ENCODE data around the gene HOXA2. TPM values are rescaled to one million over a fixed set of nuclear protein-coding genes. Genes with fewer than 3 reads are reported as not detected.

Gene HOXA2
- total RNA-seq, 4 donors from 2014 or later = 0.27 to 3.6 (median 1.5) TPM

DNA sequence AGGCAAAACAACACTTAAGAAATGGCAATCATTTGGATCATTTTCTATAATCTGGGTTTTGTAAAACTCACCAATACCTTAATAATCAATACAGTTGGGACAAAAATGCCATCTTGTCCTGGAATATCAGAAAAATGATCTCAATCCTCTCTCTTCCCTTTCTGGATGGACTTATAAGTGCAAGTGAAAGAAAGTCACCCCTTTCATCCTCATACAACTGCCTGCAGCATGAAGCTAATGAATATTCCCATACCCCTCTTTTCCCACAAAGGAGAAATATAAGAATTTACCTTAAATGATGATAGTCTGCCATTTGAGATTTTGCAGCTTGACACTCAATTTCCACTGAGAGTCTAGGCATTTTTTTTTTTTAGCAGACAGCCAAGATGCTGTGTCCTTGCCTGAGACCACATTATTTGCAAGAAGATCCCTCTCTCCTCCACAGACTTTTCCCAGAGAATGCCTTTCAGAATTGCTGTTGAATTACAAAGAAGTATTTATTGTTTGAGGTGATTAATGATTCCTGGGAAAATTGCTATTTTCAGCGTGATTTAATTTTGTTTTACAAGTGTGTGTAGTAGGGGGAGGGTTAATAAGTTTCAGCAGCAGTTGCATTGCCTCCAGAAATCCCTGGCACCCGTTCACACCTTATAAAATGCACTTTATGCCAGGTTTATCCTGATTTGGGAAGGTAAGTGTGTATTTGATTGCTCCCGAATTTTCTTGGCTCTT lies 24.3 kb upstream of the HOXA2 start:
- intact Hi-C loops (cut with DNase I) = no loop called here
- Histone ChIP-seq H3K27ac (peak overlapping the region; percentile 12 to 99 (median 96)), H3K27me3 (no peaks in the 10 kb centered on the region), H3K9me3 (no peaks in the 10 kb centered on the region), H3K4me3 (no peak overlapping the region), H3K36me3 (no peaks in the 10 kb centered on the region), H3K4me1 (peaks cover 6 to 90% (median 52%) of the 10 kb centered on the region in 3 donors)
- WGBS, 2 donors = 27 to 31% methylated on average over 3 of the region's 3 CpGs
- DNase-seq = no peak
- TF ChIP-seq POLR2A (IDR thresholded peaks at IDR 0.05) = no peak
- TF ChIP-seq, protein P1, sequence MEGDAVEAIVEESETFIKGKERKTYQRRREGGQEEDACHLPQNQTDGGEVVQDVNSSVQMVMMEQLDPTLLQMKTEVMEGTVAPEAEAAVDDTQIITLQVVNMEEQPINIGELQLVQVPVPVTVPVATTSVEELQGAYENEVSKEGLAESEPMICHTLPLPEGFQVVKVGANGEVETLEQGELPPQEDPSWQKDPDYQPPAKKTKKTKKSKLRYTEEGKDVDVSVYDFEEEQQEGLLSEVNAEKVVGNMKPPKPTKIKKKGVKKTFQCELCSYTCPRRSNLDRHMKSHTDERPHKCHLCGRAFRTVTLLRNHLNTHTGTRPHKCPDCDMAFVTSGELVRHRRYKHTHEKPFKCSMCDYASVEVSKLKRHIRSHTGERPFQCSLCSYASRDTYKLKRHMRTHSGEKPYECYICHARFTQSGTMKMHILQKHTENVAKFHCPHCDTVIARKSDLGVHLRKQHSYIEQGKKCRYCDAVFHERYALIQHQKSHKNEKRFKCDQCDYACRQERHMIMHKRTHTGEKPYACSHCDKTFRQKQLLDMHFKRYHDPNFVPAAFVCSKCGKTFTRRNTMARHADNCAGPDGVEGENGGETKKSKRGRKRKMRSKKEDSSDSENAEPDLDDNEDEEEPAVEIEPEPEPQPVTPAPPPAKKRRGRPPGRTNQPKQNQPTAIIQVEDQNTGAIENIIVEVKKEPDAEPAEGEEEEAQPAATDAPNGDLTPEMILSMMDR (IDR thresholded peaks at IDR 0.05) = no peak

DNA sequence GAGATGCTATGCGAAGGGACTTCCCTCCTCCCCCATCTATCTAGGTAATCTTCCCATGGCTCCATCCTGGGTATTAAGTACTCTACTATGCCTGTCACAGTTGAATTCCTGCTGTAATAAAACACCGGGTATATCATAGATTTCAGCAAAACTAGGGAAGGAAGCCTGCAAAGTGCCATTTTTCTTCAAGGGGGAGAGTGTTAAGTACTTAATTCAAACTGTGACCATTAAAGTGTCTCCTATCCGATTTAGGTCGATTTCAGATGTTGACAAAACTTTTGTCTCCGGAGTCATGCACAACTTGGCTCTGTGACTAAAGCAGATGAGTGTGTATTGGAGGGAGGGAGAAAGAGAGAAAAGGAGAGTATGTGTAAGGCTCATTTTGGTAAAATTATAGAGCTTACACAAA lies 23.5 kb upstream of the HOXA2 start:
- Histone ChIP-seq H3K4me3 (no peak overlapping the region), H3K27ac (peak overlapping the region; percentile 86 to 99 (median 93)), H3K9me3 (no peaks in the 10 kb centered on the region), H3K36me3 (no peaks in the 10 kb centered on the region), H3K4me1 (peaks cover 6 to 90% (median 49%) of the 10 kb centered on the region in 3 donors), H3K27me3 (no peaks in the 10 kb centered on the region)
- intact Hi-C loops (cut with DNase I) = no loop called here
- no peak for DNase-seq
- TF ChIP-seq, protein P1 (IDR thresholded peaks at IDR 0.05) = no peak
- no peak for TF ChIP-seq POLR2A (IDR thresholded peaks at IDR 0.05)
- 48 to 50% methylated on average over 5 of the region's 5 CpGs for WGBS, 2 donors

- no peak for DNase-seq
- Histone ChIP-seq H3K9me3 (no peaks in the 10 kb centered on the region), H3K27me3 (no peaks in the 10 kb centered on the region), H3K4me3 (peak overlapping the region in 3 of 4 donors; percentile 49 to 91 (median 51)), H3K36me3 (no peaks in the 10 kb centered on the region), H3K27ac (peak overlapping the region; percentile 86 to 99 (median 93)), H3K4me1 (peaks cover 10 to 98% (median 56%) of the 10 kb centered on the region in 3 donors)
- 69 to 73% methylated on average over 4 to 6 of the region's 8 CpGs for WGBS, 2 donors
- TF ChIP-seq, protein P1 (IDR thresholded peaks at IDR 0.05) = no peak
- no peak for TF ChIP-seq POLR2A (IDR thresholded peaks at IDR 0.05)
- intact Hi-C loops (cut with DNase I) = no loop called here
These were observed 22.6 kb upstream of the HOXA2 start for GRCh38 chr7:27124902-27125689.

DNA sequence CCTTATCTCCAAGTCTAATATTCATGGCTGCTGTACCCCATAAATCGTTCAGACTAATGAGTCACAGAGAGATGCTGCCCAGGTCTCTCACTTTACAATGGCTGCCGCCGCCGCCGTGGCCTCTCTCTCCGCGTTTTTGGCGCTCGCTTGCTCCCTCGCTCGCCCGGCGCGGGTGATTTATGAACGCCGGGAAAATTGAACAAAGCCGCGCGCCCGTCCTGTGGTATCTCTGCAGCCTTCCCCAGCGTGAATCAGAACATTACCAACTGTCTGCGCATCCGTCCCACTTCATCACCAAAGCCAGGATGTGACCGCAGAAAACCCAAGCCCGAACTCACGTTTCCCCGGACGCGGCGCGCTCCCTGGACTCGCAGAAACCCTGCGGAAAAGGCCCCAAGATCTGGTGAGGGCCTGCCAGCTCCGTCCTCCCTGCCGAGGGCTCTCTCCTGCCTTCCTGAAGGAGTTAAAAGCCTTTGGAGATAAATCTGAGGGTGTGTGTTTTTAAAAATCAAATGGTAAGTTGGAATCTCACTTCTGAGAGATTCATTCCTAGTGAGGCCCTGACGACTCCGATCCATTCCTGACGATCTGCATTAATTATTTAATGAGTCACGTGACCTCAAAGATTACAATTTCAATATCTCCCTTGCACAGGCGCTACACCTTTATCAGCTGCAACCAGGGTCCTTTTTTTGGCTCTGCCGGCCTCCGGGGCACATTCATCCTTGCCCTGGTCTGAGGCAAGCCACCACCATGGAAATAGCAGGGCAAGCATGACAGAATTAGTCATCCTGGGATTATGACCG lies 21.8 kb upstream of the HOXA2 start:
- Histone ChIP-seq H3K9me3 (no peaks in the 10 kb centered on the region), H3K4me1 (peaks cover 17 to 100% (median 63%) of the 10 kb centered on the region in 3 donors), H3K27ac (peak overlapping the region; percentile 86 to 99 (median 93)), H3K36me3 (no peaks in the 10 kb centered on the region), H3K4me3 (peak overlapping the region; percentile 31 to 91 (median 50)), H3K27me3 (no peaks in the 10 kb centered on the region)
- DNase-seq = no peak
- WGBS, 2 donors = 47 to 52% methylated on average over 23 to 28 of the region's 43 CpGs
- intact Hi-C loops (cut with DNase I) = no loop called here
- no peak for TF ChIP-seq POLR2A (IDR thresholded peaks at IDR 0.05)

DNA sequence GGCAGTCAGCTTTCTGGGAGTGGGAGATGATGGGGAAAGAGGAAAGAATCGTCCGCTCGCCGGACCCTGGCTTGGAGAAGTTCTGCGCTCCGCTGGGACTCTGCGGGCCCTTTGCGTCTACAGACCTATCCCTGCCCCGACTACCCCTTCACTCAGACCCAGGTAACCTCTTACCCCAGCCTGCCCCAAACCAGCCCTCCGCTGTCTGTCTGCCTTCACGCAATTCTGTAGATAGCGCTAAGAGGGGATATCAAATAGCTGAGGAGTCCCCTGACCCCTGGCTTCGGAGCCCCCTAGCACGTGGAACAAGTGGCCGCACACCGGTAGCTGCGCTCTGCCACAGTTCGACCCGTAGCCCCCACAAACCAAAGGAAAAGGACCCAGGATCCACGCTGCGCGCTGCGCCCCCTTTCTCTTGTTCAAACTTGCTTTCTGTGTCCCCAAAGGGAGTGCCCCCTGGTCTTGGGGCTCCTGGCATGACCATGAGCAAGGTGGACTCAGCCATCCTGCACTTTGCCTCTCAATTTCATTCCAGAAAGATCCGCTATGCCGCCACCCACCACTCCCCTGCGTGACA lies 21.1 kb upstream of the HOXA2 start:
- H3K27ac ChIP-seq = peak overlapping the region; percentile 86 to 99 (median 93)
- no peaks in the 10 kb centered on the region for H3K36me3 ChIP-seq
- H3K9me3 ChIP-seq = no peaks in the 10 kb centered on the region
- peaks cover 23 to 100% (median 65%) of the 10 kb centered on the region in 3 donors for H3K4me1 ChIP-seq
- H3K27me3 ChIP-seq = no peaks in the 10 kb centered on the region
- intact Hi-C loops (cut with DNase I) = no loop called here
- no peak for DNase-seq
- TF ChIP-seq, protein P1 (IDR thresholded peaks at IDR 0.05) = no peak
- TF ChIP-seq POLR2A (IDR thresholded peaks at IDR 0.05) = no peak
- H3K4me3 ChIP-seq = peak overlapping the region; percentile 31 to 91 (median 50)
- 55 to 70% methylated on average over 13 to 24 of the region's 26 CpGs for WGBS, 2 donors
